Endothelial cell of umbilical vein (primary cell): ENCODE data around the gene ARMC8. TPM values are rescaled to one million over a fixed set of nuclear protein-coding genes. Genes with fewer than 3 reads are reported as not detected.

ENCODE experiments used
- BruUV-seq: library from RNA; stranded (reverse); fragments of 400-500 nt; replicated peaks from 2 replicates; lab custom pipeline; 2021; lab: Mats Ljungman, UMichigan
- CTCF ChIA-PET: fragments of 300-600, 350-600 bp; sonication (Branson Sonifier 250); formaldehyde crosslinking; loops from one replicate; lab custom pipeline; 2021; ENCODE audit warnings: antibody characterized with exemption, inconsistent platforms; lab: Charles Lee
- POLR2A ChIA-PET: fragments of 300-600, 350-600 bp; sonication (Branson Sonifier 250); formaldehyde crosslinking; loops from one replicate; lab custom pipeline; 2021; ENCODE audit warnings: antibody characterized with exemption, inconsistent platforms; lab: Charles Lee
- DNase-seq: peaks from one replicate; pipeline ENCODE4 v3.0.0-alpha.2; 2011; ENCODE audit warnings: low read depth, low spot score
- FAIRE-seq: peaks from 2 replicates; lab custom pipeline; 2011; peaks lifted over from hg19 to GRCh38; lab: Jason Lieb, UNC
- H2AFZ ChIP-seq: 2 replicates; pipeline ENCODE4 v1.6.0; 2012; ENCODE audit warnings: low read depth, low read length, control low read depth, inconsistent platforms
- H3K27ac ChIP-seq: 2 replicates; pipeline ENCODE4 v1.5.1; 2011; ENCODE audit warnings: low read depth, mild to moderate bottlenecking, control low read depth, low read length, moderate library complexity; ENCODE audit not compliant: insufficient read depth
- H3K27me3 ChIP-seq, 2 experiments: 2 replicates each; pipeline versions ENCODE4 v1.6.0 to v1.6.1; 2011; ENCODE audit warnings: low read length in 2 of 2, mixed read lengths in 1 of 2; ENCODE audit not compliant: control insufficient read depth in 2 of 2, insufficient read depth in 2 of 2
- H3K36me3 ChIP-seq, 2 experiments: 2 replicates in 1 of 2; 3 replicates in 1 of 2; pipeline ENCODE4 v1.5.1; 2011; ENCODE audit warnings: low read length in 2 of 2, mild to moderate bottlenecking in 1 of 2, moderate library complexity in 1 of 2; ENCODE audit not compliant: control insufficient read depth in 2 of 2, insufficient read depth in 2 of 2; ENCODE audit errors: extremely low read depth in 1 of 2
- H3K4me1 ChIP-seq: 3 replicates; pipeline ENCODE4 v1.5.1; 2011; ENCODE audit warnings: mild to moderate bottlenecking, low read length; ENCODE audit not compliant: control insufficient read depth, insufficient read depth; ENCODE audit errors: extremely low read depth
- H3K4me2 ChIP-seq: 2 replicates; pipeline ENCODE4 v1.6.1; 2011; ENCODE audit warnings: low read length, control low read depth, mixed read lengths; ENCODE audit not compliant: insufficient read depth
- H3K4me3 ChIP-seq, 3 experiments: fragments of 200-600 bp in 1 of 3; sonication (generic), shearing (Covaris generic) in 1 of 3; replicated peaks in 1 of 3; 2 replicates each; pipeline ENCODE4 v1.5.1; 2011 to 2016; ENCODE audit warnings: control low read depth in 3 of 3, low read length in 3 of 3, mild to moderate bottlenecking in 2 of 3, inconsistent platforms in 1 of 3, low read depth in 1 of 3, moderate library complexity in 1 of 3; ENCODE audit not compliant: insufficient read depth in 1 of 3
- H3K79me2 ChIP-seq: 2 replicates; pipeline ENCODE4 v1.6.0; 2012; ENCODE audit warnings: low read length, inconsistent platforms; ENCODE audit not compliant: control insufficient read depth, insufficient read depth
- H3K9ac ChIP-seq: replicated peaks from 2 replicates; pipeline ENCODE3; 2011; ENCODE audit warnings: low read length, control low read depth; ENCODE audit not compliant: insufficient read depth; ENCODE audit errors: extremely low read depth
- H3K9me1 ChIP-seq: replicated peaks from 3 replicates; pipeline ENCODE4 v1.6.0; 2011; ENCODE audit warnings: mild to moderate bottlenecking, low read length; ENCODE audit not compliant: control insufficient read depth, insufficient read depth; ENCODE audit errors: extremely low read depth
- H3K9me3 ChIP-seq: replicated peaks from 2 replicates; pipeline ENCODE4 v1.5.1; 2012; ENCODE audit warnings: low read length, inconsistent platforms; ENCODE audit not compliant: control insufficient read depth, insufficient read depth
- H4K20me1 ChIP-seq: replicated peaks from 2 replicates; pipeline ENCODE3; 2011; ENCODE audit warnings: mild to moderate bottlenecking, low read length; ENCODE audit not compliant: control insufficient read depth, insufficient read depth; ENCODE audit errors: extremely low read depth
- EZH2 ChIP-seq: IDR thresholded peaks from 2 replicates; pipeline ENCODE4 v1.6.1; 2012; ENCODE audit warnings: borderline replicate concordance, low read depth, mild to moderate bottlenecking, moderate library complexity, low read length, inconsistent platforms; ENCODE audit not compliant: severe bottlenecking
- FOS ChIP-seq: IDR thresholded peaks from 2 replicates; pipeline ENCODE4 v1.6.1; 2011; ENCODE audit warnings: mild to moderate bottlenecking, low read length, moderate library complexity, borderline replicate concordance; ENCODE audit not compliant: insufficient read depth
- GATA2 ChIP-seq: IDR thresholded peaks from 2 replicates; pipeline ENCODE4 v1.7.0; 2011; ENCODE audit warnings: low read depth, mild to moderate bottlenecking, moderate library complexity, mixed read lengths, low read length; ENCODE audit not compliant: insufficient read length, insufficient read depth
- JUN ChIP-seq: IDR thresholded peaks from 2 replicates; pipeline ENCODE4 v1.6.1; 2011; ENCODE audit warnings: borderline replicate concordance, low read depth; ENCODE audit not compliant: insufficient read length, insufficient read depth
- MYC ChIP-seq: IDR thresholded peaks from one replicate; pipeline ENCODE4 v1.6.1; 2011; ENCODE audit warnings: mild to moderate bottlenecking, low read depth, low read length
- POLR2A ChIP-seq: IDR thresholded peaks from 2 replicates; pipeline ENCODE4 v1.6.1; 2012; ENCODE audit warnings: low read depth, mild to moderate bottlenecking, control low read depth, low read length
- POLR2AphosphoS5 ChIP-seq: IDR thresholded peaks from 2 replicates; pipeline ENCODE4 v1.6.1; 2012; ENCODE audit warnings: low read depth, mild to moderate bottlenecking, control low read depth, low read length, moderate library complexity; ENCODE audit not compliant: insufficient read depth
- dilution Hi-C: fragments of 300-500 bp; cut with MboI; formaldehyde crosslinking; loops from one replicate; pipeline ENCODE4 v1.15.0; 2019; ENCODE audit warnings: low sequenced_read_pairs; ENCODE audit not compliant: extremely low pct_ligation_motif_present
- intact Hi-C: fragments of 100-400 bp; cut with micrococcal nuclease; formaldehyde crosslinking; loops from one replicate; pipeline ENCODE4 v1.10.0; 2022
- polyA plus RNA-seq, 4 experiments: library from polyadenylated mRNA; depleted of rRNA in 3 of 4; stranded (reverse) in 3 of 4; unstranded in 1 of 4; fragments of >200 nt; gene quantifications; 2 replicates each; pipeline versions ENCODE4 v1.2.1 to v1.2.3, GENCODE V29; 2011 to 2012; ENCODE audit warnings: missing spikeins in 1 of 4
- total RNA-seq: library from RNA; stranded (reverse); gene quantifications from 2 replicates; pipeline ENCODE4 v1.2.3, GENCODE V29; 2021
- TF ChIP-seq, protein P1 (sequence below): IDR thresholded peaks from 2 replicates; pipeline ENCODE4 v1.6.1; 2011; ENCODE audit not compliant: insufficient read depth, insufficient read length
- TF ChIP-seq, protein P2 (sequence below), 2 donors: IDR thresholded peaks; 1 replicate in 1 of 2; 2 replicates in 1 of 2; pipeline ENCODE4 v1.5.1; 2011; ENCODE audit warnings: low read length in 2 of 2, mild to moderate bottlenecking in 2 of 2, moderate library complexity in 2 of 2, control low read depth in 1 of 2, inconsistent platforms in 1 of 2, low read depth in 1 of 2; ENCODE audit not compliant: insufficient read depth in 1 of 2; ENCODE audit errors: extremely low read depth in 1 of 2

ARMC8 gene
- total and polyA plus RNA-seq, 2 donors (not counting 3 experiments of a cell fraction or from before 2014, with no cell fraction given) = 39.6 to 46.0 TPM

DNA sequence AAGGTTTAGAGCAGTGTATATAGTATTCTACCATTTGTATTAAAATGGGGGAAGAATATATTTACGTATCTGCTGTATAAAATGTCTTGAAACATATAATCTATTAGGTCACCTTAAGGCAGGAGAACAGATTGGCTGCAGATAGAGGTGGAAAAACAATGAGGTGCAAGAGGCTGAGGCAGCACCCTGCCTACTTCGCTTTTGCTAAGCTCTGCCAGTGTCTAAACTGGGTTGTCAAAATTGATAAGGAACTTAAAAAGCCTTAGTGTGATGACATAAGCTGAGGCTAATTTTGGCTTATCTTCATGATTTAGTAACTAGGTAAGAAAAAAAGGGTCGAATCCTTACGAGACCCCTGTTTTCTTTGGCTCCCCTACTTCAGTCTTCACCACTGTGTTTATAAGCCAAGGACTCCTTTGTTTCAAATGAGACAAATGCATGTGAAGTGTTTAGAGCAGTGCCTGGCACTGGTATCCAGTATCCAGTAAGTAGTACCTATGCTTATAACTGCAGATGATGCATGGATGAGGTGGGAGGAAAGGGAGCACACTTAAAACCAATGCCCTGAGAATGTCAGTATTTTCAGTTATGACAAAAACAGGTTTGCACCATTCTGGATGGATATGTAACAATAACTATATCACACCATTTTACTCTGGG is 45.7 kb downstream of the ARMC8 start:
- H3K9ac ChIP-seq = no peak overlapping the region
- no peaks in the 10 kb centered on the region for H3K4me1 ChIP-seq
- FAIRE-seq (no peak), DNase-seq (no peak)
- CTCF ChIA-PET = no interaction called here
- no peak for TF ChIP-seq POLR2A
- no peak for TF ChIP-seq GATA2
- TF ChIP-seq POLR2AphosphoS5 = no peak
- no peak for TF ChIP-seq FOS
- no peak for TF ChIP-seq EZH2
- no peak for TF ChIP-seq MYC
- intact Hi-C loops = no loop called here
- H3K4me2 ChIP-seq = no peak overlapping the region
- no peaks in the 10 kb centered on the region for H4K20me1 ChIP-seq
- no peak overlapping the region for H2AFZ ChIP-seq
- peaks cover 3 to 24% of the 10 kb centered on the region in 2 experiments for H3K36me3 ChIP-seq
- H3K27me3 ChIP-seq = no peaks in the 10 kb centered on the region
- dilution Hi-C loops = no loop called here
- no peaks in the 10 kb centered on the region for H3K9me1 ChIP-seq
- H3K27ac ChIP-seq = no peak overlapping the region
- no peak overlapping the region for H3K4me3 ChIP-seq
- H3K79me2 ChIP-seq = no peaks in the 10 kb centered on the region
- POLR2A ChIA-PET = no interaction called here
- BruUV-seq = no TSS peak
- no peaks in the 10 kb centered on the region for H3K9me3 ChIP-seq

DNA sequence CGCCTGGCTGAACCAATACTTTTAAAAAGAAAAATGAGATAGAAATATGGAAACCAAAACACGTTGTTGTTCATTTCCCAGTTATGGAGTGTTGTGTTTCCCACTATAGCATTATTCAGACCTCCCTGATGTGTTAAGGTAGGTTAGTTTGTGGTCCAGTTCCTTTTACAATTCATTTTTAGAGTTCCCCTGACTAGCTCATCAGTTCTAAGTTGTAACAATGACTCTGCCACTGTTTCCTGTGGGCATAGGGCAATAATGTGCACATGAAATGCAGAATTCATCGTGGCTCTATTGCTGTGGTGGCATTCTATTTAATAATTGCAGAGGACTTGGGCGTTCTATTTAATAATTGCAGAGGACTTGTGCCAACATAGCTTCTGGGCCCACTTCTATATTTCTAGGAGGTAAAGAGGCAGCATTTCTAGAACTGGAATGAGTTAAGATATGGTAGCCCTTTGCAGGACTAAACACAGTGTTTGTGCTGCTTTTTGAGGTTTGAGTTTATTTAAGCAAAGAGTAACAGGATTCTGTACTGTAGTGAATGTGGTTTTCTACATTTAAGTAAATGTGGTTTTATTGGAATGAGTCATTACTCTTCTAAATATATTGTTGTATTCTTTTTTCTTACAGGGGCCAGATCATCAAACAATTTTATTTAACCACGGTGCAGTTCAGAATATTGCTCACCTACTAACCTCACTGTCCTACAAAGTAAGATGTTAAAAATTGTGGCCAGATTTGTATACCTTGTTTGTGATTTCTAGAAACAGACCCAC is 47.5 kb downstream of the ARMC8 start:
- Histone ChIP-seq H3K36me3 (peaks cover 3 to 26% of the 10 kb centered on the region in 2 experiments), H3K4me3 (no peak overlapping the region), H4K20me1 (no peaks in the 10 kb centered on the region), H3K79me2 (no peaks in the 10 kb centered on the region), H3K9me1 (no peaks in the 10 kb centered on the region), H3K9me3 (no peaks in the 10 kb centered on the region), H3K4me2 (no peak overlapping the region), H2AFZ (no peak overlapping the region), H3K4me1 (no peaks in the 10 kb centered on the region), H3K27ac (no peak overlapping the region), H3K27me3 (no peaks in the 10 kb centered on the region), H3K9ac (no peak overlapping the region)
- FAIRE-seq = no peak
- CTCF ChIA-PET = interaction anchor here (0.8 kb wide), 1 partner anchor 115 kb away, joined by 3 read pairs; no protein-coding TSS in a partner anchor
- intact Hi-C loops (no loop called here), dilution Hi-C loops (no loop called here)
- no peak for TF ChIP-seq JUN
- TF ChIP-seq GATA2 = no peak
- TF ChIP-seq MYC = no peak
- no peak for TF ChIP-seq EZH2
- TF ChIP-seq, protein P1, sequence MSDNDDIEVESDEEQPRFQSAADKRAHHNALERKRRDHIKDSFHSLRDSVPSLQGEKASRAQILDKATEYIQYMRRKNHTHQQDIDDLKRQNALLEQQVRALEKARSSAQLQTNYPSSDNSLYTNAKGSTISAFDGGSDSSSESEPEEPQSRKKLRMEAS = no peak
- no peak for TF ChIP-seq POLR2A
- TF ChIP-seq, protein P2, sequence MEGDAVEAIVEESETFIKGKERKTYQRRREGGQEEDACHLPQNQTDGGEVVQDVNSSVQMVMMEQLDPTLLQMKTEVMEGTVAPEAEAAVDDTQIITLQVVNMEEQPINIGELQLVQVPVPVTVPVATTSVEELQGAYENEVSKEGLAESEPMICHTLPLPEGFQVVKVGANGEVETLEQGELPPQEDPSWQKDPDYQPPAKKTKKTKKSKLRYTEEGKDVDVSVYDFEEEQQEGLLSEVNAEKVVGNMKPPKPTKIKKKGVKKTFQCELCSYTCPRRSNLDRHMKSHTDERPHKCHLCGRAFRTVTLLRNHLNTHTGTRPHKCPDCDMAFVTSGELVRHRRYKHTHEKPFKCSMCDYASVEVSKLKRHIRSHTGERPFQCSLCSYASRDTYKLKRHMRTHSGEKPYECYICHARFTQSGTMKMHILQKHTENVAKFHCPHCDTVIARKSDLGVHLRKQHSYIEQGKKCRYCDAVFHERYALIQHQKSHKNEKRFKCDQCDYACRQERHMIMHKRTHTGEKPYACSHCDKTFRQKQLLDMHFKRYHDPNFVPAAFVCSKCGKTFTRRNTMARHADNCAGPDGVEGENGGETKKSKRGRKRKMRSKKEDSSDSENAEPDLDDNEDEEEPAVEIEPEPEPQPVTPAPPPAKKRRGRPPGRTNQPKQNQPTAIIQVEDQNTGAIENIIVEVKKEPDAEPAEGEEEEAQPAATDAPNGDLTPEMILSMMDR (IDR thresholded peaks at IDR 0.05; ENCODE audit: extremely low read depth in 1 of 2, insufficient read depth in 1 of 2, low read depth in 1 of 2, low read length in 2 of 2) = no peak
- POLR2A ChIA-PET = no interaction called here
- no peak for DNase-seq
- no TSS peak for BruUV-seq
